H4 (cell line): Measurements from ENCODE around the gene SLC6A9. TPM values are rescaled to one million over a fixed set of nuclear protein-coding genes. Genes with fewer than 3 reads are reported as not detected.

Experiments
- DNase-seq: peaks from one replicate; pipeline ENCODE4 v3.0.0-alpha.2; 2015; ENCODE audit warnings: low spot score
- total RNA-seq: library from RNA; depleted of rRNA; stranded (reverse); fragments of >200 nt; shearing (Covaris generic); gene quantifications from 2 replicates; pipeline ENCODE4 v1.2.3, GENCODE V29; 2014

The SLC6A9 gene
- total RNA-seq, 1 experiment from 2014 or later: 10.0 TPM

- no peak for DNase-seq
These were observed 29.1 kb downstream of the SLC6A9 start for GRCh38 chr1:44002165-44002564.

GRCh38 chr1:44000122-44000665 lies 31.1 kb downstream of the SLC6A9 start:
- no peak for DNase-seq

- DNase-seq: no peak
These were observed 31.8 kb downstream of the SLC6A9 start for GRCh38 chr1:43999455-43999854.

- no peak for DNase-seq
These were observed 33.3 kb downstream of the SLC6A9 start for GRCh38 chr1:43998000-43998378.

GRCh38 chr1:43997295-43997999 lies 33.8 kb downstream of the SLC6A9 start:
- no peak for DNase-seq

- DNase-seq: no peak
These were observed 34.5 kb downstream of the SLC6A9 start for GRCh38 chr1:43996733-43997115.

GRCh38 chr1:43995984-43996732 lies 35.1 kb downstream of the SLC6A9 start:
- DNase-seq: no peak

- peak; percentile 49 for DNase-seq
These were observed 36.2 kb downstream of the SLC6A9 start for GRCh38 chr1:43994794-43995790.

GRCh38 chr1:43994071-43994470 lies 37.2 kb downstream of the SLC6A9 start:
- no peak for DNase-seq

GRCh38 chr1:43993206-43993914 lies 37.9 kb downstream of the SLC6A9 start:
- no peak for DNase-seq

- DNase-seq: no peak
These were observed 38.8 kb downstream of the SLC6A9 start for GRCh38 chr1:43992232-43992995.

- DNase-seq: peak; percentile 85
These were observed 39.6 kb downstream of the SLC6A9 start, which contains the start of gene CCDC24 for GRCh38 chr1:43991476-43992231. Gene CCDC24 (plus strand): TSS chr1:43991599. CDS start chr1:43991879, 280 bp downstream.

- DNase-seq: no peak
These were observed 40.1 kb downstream of the SLC6A9 start for GRCh38 chr1:43991200-43991475.

GRCh38 chr1:43990271-43991199 lies 40.7 kb downstream of the SLC6A9 start:
- no peak for DNase-seq

GRCh38 chr1:43987159-43987902 lies 43.9 kb downstream of the SLC6A9 start:
- no peak for DNase-seq

- no peak for DNase-seq
These were observed 44.5 kb downstream of the SLC6A9 start for GRCh38 chr1:43986712-43987111.

GRCh38 chr1:43985984-43986595 lies 45.2 kb downstream of the SLC6A9 start:
- DNase-seq: no peak
